ENCODE measurements around the gene KCNH1. TPM values are rescaled to one million over a fixed set of nuclear protein-coding genes. Genes with fewer than 3 reads are reported as not detected.
"Not testable (repeated sequence)": the region's sequence is repeated elsewhere in the genome, so short reads cannot be mapped to it uniquely, and the experiment has no call there.

The KCNH1 gene
- total and polyA plus RNA-seq, 3 donors from 2014 or later, result 1.5 to 4.2 (median 2.8) TPM

DNA sequence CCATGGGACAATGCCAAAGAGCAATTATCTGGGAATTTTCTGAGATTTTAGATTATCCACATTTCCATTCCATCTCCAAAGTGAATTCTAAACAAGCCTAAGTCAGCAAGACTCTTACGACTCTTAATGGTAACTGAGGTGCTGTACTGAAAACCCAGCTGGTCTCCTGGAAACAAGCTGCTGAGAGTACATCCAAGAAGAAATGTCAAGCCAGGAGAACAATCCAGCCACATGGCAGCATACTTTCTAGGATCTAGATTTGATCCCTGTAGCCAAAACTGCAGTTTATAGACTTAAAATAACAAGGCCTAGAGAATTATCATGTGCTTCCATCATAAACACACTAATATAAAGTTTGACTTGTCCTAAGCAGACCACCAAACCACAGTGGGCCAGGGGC is 45.8 kb downstream of the KCNH1 start:
- Histone ChIP-seq H3K4me1 (no peaks in the 10 kb centered on the region), H3K36me3 (ENCODE audit: low read depth, missing control alignments) (no peaks in the 10 kb centered on the region), H3K27me3 (no peaks in the 10 kb centered on the region), H3K9me3 (no peaks in the 10 kb centered on the region), H3K4me3 (no peak overlapping the region), H3K27ac (no peak overlapping the region)
- intact Hi-C loops (cut with DNase I; ENCODE audit: low total_unique reads), result no loop called here
- no peak for DNase-seq
- TF ChIP-seq, protein P1, sequence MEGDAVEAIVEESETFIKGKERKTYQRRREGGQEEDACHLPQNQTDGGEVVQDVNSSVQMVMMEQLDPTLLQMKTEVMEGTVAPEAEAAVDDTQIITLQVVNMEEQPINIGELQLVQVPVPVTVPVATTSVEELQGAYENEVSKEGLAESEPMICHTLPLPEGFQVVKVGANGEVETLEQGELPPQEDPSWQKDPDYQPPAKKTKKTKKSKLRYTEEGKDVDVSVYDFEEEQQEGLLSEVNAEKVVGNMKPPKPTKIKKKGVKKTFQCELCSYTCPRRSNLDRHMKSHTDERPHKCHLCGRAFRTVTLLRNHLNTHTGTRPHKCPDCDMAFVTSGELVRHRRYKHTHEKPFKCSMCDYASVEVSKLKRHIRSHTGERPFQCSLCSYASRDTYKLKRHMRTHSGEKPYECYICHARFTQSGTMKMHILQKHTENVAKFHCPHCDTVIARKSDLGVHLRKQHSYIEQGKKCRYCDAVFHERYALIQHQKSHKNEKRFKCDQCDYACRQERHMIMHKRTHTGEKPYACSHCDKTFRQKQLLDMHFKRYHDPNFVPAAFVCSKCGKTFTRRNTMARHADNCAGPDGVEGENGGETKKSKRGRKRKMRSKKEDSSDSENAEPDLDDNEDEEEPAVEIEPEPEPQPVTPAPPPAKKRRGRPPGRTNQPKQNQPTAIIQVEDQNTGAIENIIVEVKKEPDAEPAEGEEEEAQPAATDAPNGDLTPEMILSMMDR (IDR thresholded peaks at IDR 0.05), result no peak
- no peak for TF ChIP-seq POLR2A (IDR thresholded peaks at IDR 0.05)
- 86 to 97% methylated on average over 1 of the region's 1 CpG for WGBS, 2 donors

- Histone ChIP-seq H3K4me1 (no peaks in the 10 kb centered on the region), H3K36me3 (ENCODE audit: low read depth, missing control alignments) (no peaks in the 10 kb centered on the region), H3K27me3 (no peaks in the 10 kb centered on the region), H3K9me3 (no peaks in the 10 kb centered on the region), H3K4me3 (no peak overlapping the region), H3K27ac (no peak overlapping the region)
- DNase-seq, result no peak
- TF ChIP-seq, protein P1 (IDR thresholded peaks at IDR 0.05), result no peak
- no peak for TF ChIP-seq POLR2A (IDR thresholded peaks at IDR 0.05)
- 71 to 74% methylated on average over 4 to 5 of the region's 5 CpGs for WGBS, 2 donors
- intact Hi-C loops (cut with DNase I; ENCODE audit: low total_unique reads), result no loop called here
These were observed 51.1 kb downstream of the KCNH1 start for GRCh38 chr1:211082824-211083223.

GRCh38 chr1:211081447-211081846 is 52.5 kb downstream of the KCNH1 start:
- H3K4me1 ChIP-seq; DNase-seq; intact Hi-C loops (cut with DNase I; ENCODE audit: low total_unique reads); H3K27me3 ChIP-seq; H3K4me3 ChIP-seq; H3K36me3 ChIP-seq (ENCODE audit: low read depth, missing control alignments); H3K27ac ChIP-seq; H3K9me3 ChIP-seq: not testable (repeated sequence)
- WGBS, 2 donors, result 83 to 90% methylated on average over 5 of the region's 5 CpGs

GRCh38 chr1:211068976-211069375 is 65.0 kb downstream of the KCNH1 start:
- TF ChIP-seq POLR2A (IDR thresholded peaks at IDR 0.05), result no peak
- TF ChIP-seq, protein P1 (IDR thresholded peaks at IDR 0.05), result no peak
- no peaks in the 10 kb centered on the region for H3K36me3 ChIP-seq (ENCODE audit: low read depth, missing control alignments)
- H3K4me3 ChIP-seq, result no peak overlapping the region
- no peaks in the 10 kb centered on the region for H3K9me3 ChIP-seq
- intact Hi-C loops (cut with DNase I; ENCODE audit: low total_unique reads), result no loop called here
- 67 to 80% methylated on average over 3 of the region's 3 CpGs for WGBS, 2 donors
- DNase-seq, result no peak
- no peaks in the 10 kb centered on the region for H3K27me3 ChIP-seq
- H3K4me1 ChIP-seq, result no peaks in the 10 kb centered on the region
- no peak overlapping the region for H3K27ac ChIP-seq

DNA sequence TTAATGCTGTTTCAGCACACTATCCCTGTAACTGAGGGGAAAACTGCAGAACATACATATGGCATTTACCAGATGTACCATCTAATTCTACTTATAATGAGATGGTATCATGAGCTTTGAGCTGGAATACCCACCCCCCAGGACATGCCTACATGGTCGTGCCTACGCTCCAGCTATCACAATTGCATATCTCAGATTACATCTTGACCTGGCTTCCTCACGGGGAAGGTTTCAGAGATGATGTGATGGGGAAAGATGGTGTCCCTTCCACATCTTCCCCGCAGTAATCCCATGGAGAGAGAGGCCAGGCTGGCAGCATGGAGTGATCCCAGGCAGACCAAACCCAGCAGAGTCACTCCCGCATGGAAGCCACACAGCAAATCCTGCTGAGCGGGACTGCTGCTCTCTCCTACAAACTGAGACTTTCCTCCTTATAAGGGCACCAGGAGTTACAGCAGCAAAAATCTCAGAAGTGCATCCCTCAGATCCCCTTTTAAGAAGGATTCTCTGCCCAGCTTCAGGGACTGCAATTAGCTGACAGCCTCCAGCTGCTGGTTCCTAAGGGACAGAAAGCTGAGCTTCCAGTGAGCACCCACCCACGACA is 67.1 kb downstream of the KCNH1 start:
- DNase-seq, result no peak

GRCh38 chr1:211041838-211042237 is 92.1 kb downstream of the KCNH1 start:
- H3K4me1 ChIP-seq; DNase-seq; intact Hi-C loops (cut with DNase I; ENCODE audit: low total_unique reads); H3K27ac ChIP-seq; H3K4me3 ChIP-seq; H3K9me3 ChIP-seq; H3K27me3 ChIP-seq; H3K36me3 ChIP-seq (ENCODE audit: low read depth, missing control alignments): not testable (repeated sequence)
- WGBS, 2 donors, result 70 to 77% methylated on average over 3 of the region's 3 CpGs

More for the DNA sequence above, 67.1 kb downstream of the KCNH1 start:
- Histone ChIP-seq H3K27ac (no peak overlapping the region), H3K4me1 (no peaks in the 10 kb centered on the region), H3K27me3 (no peaks in the 10 kb centered on the region), H3K36me3 (ENCODE audit: low read depth, missing control alignments) (no peaks in the 10 kb centered on the region), H3K4me3 (no peak overlapping the region), H3K9me3 (no peaks in the 10 kb centered on the region)
- TF ChIP-seq POLR2A (IDR thresholded peaks at IDR 0.05), result no peak
- TF ChIP-seq, protein P1 (IDR thresholded peaks at IDR 0.05), result no peak
- intact Hi-C loops (cut with DNase I; ENCODE audit: low total_unique reads), result no loop called here
- WGBS, 2 donors, result 51 to 78% methylated on average over 4 to 7 of the region's 7 CpGs

All from testis (tissue), 3 donors.